Stimulated activated CD4-positive, alpha-beta T cell treated with anti-CD3 and anti-CD28 coated beads, Interleukin-1b, Interleukin-23, amount 100 ng/mL, for 24 hours (primary cell): ENCODE results near the gene PCDHB7.
"Not testable (repeated sequence)": the region's sequence is repeated elsewhere in the genome, so short reads cannot be mapped to it uniquely, and the experiment has no call there.

Experiments
- DNase-seq, 4 experiments: peaks; one replicate each; pipeline ENCODE4 v3.0.0-alpha.2; 2020; ENCODE audit warnings: low read depth in 4 of 4, low spot score in 1 of 4

PCDHB7 gene

DNA sequence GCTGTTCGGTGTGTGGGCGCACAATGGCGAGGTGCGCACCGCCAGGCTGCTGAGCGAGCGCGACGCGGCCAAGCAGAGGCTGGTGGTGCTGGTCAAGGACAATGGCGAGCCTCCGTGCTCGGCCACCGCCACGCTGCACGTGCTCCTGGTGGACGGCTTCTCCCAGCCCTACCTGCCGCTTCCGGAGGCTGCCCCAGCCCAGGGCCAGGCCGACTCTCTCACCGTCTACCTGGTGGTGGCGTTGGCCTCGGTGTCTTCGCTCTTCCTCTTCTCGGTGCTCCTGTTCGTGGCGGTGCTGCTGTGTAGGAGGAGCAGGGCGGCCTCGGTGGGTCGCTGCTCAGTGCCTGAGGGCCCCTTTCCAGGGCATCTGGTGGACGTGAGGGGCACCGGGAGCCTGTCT lies 7.4 kb downstream of the PCDHB7 start:
- not testable (repeated sequence) for DNase-seq

DNA sequence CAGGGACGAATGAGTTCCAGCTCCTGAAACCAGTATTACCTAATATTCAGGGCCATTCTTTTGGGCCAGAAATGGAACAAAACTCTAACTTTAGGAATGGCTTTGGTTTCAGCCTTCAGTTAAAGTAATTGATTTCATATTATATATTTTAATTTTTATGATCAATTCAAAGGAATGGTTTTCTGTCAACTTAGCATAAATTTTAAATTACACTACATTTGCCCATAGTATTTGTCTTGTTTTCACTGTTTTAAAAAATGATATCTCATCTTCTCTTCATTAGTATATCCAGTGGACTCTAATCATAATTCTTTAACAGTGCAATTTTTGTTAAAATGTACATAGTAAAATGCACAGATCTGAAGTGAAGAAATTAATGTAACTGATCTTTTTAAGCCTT lies 7.9 kb downstream of the PCDHB7 start:
- DNase-seq, result no peak

DNA sequence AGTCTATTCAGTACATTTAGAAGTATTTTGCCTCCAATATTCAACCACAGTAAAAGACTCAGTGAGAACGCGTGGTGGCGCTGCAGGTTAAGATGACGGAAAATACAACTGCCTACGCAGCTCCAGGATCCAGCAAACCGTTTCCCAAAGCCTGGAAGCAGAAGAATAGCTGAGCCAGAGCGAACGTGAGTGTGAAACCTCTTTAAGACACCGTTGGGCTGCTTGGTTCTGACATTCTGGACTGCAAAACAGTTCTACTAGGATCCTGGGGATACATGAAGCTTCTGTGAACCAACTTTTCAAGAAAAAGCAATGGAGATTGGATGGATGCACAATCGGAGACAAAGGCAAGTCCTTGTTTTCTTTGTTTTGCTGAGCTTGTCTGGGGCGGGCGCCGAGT lies 9.8 kb downstream of the PCDHB7 start, which contains the start of gene PCDHB16:
Gene PCDHB16 (plus strand): TSS at position 140 of the 400 bp plus-strand sequence. CDS start 173 bp downstream, at position 313.
- no peak for DNase-seq

DNA sequence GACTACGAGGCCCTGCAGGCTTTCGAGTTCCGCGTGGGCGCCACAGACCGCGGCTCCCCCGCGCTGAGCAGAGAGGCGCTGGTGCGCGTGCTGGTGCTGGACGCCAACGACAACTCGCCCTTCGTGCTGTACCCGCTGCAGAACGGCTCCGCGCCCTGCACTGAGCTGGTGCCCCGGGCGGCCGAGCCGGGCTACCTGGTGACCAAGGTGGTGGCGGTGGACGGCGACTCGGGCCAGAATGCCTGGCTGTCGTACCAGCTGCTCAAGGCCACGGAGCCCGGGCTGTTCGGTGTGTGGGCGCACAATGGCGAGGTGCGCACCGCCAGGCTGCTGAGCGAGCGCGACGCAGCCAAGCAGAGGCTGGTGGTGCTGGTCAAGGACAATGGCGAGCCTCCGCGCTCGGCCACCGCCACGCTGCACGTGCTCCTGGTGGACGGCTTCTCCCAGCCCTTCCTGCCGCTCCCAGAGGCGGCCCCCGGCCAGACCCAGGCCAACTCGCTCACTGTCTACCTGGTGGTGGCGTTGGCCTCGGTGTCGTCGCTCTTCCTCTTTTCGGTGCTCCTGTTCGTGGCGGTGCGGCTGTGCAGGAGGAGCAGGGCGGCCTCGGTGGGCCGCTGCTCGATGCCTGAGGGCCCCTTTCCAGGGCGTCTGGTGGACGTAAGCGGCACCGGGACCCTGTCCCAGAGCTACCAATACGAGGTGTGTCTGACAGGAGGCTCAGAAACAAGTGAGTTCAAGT lies 11.8 kb downstream of the PCDHB7 start:
- not testable (repeated sequence) for DNase-seq

DNA sequence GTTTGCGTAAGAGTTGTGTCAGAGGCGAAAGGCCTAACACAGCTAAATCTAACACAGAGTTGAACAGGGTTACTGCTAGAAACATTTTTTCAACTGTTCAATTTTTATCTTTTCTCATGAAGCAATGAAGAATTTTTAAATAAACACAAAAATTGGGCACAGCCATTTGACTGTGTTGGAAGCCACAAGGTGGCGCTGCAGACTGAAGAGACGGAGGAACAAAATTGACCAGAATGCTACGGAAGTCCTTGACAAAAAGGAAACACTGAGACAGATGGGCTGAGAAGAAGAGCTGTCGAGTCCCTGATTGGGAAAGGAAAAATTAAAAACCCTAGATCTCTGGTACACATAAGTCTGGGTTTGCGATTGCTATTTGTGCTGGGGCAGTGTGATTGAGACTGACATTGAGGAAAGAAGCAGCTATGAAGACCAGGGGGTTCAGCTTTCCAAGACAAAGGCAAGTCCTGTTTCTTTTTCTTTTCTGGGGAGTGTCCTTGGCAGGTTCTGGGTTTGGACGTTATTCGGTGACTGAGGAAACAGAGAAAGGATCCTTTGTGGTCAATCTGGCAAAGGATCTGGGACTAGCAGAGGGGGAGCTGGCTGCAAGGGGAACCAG lies 14.6 kb downstream of the PCDHB7 start, which contains the start of gene PCDHB9:
Gene PCDHB9 (plus strand): TSS at position 265 of the 616 bp plus-strand sequence. CDS start 158 bp downstream, at position 423.
- no peak for DNase-seq

DNA sequence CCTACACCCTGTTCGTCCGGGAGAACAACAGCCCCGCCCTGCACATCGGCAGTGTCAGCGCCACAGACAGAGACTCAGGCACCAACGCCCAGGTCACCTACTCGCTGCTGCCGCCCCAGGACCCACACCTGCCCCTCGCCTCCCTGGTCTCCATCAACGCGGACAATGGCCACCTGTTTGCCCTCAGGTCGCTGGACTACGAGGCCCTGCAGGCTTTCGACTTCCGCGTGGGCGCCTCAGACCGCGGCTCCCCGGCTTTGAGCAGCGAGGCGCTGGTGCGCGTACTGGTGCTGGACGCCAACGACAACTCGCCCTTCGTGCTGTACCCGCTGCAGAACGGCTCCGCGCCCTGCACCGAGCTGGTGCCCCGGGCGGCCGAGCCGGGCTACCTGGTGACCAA lies 16.2 kb downstream of the PCDHB7 start:
- not testable (repeated sequence) for DNase-seq

DNA sequence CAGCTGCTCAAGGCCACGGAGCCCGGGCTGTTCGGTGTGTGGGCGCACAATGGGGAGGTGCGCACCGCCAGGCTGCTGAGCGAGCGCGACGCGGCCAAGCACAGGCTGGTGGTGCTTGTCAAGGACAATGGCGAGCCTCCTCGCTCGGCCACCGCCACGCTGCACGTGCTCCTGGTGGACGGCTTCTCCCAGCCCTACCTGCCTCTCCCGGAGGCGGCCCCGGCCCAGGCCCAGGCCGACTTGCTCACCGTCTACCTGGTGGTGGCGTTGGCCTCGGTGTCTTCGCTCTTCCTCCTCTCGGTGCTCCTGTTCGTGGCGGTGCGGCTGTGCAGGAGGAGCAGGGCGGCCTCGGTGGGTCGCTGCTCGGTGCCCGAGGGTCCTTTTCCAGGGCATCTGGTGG lies 16.7 kb downstream of the PCDHB7 start:
- not testable (repeated sequence) for DNase-seq

DNA sequence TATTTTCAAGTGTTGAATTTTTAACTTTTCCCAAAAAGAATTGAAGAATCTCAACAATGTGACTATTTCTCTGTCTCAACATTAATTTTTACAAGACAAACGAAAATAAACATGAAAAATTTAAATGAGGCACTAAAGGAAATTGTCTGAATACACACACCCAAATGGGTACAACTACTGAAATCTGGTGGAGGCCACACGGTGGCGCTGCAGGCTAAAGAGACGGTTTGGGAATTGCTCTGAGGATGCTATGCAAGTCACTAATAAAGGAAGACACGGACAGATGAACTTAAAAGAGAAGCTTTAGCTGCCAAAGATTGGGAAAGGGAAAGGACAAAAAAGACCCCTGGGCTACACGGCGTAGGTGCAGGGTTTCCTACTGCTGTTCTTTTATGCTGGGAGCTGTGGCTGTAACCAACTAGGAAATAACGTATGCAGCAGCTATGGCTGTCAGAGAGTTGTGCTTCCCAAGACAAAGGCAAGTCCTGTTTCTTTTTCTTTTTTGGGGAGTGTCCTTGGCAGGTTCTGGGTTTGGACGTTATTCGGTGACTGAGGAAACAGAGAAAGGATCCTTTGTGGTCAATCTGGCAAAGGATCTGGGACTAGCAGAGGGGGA lies 19.8 kb downstream of the PCDHB7 start, which contains the start of gene PCDHB10:
Gene PCDHB10 (plus strand): TSS at position 244 of the 616 bp plus-strand sequence. CDS start 200 bp downstream, at position 444.
- no peak for DNase-seq

DNA sequence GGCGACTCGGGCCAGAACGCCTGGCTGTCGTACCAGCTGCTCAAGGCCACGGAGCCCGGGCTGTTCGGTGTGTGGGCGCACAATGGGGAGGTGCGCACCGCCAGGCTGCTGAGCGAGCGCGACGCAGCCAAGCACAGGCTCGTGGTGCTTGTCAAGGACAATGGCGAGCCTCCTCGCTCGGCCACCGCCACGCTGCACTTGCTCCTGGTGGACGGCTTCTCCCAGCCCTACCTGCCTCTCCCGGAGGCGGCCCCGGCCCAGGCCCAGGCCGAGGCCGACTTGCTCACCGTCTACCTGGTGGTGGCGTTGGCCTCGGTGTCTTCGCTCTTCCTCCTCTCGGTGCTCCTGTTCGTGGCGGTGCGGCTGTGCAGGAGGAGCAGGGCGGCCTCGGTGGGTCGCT lies 21.9 kb downstream of the PCDHB7 start:
- DNase-seq, result not testable (repeated sequence)

DNA sequence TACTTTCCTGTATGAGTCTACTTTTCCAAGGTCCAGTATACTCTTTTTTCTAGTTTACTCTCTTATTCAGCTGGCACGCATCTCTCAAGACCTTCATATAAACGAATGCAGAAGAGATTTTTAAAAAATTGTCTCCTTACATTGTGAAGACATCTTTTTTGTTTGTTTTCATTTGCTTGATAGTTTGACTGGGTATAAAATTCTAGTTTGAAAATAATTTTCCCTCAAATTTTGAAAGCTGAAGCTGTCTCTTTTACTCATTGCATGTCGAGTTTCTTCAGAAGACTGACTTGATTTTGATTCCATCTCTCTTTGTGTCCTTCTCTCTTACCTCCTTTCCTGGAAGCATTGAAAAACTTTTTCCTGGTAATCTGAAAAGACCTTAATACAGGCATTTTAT lies 23.9 kb downstream of the PCDHB7 start:
- no peak for DNase-seq

DNA sequence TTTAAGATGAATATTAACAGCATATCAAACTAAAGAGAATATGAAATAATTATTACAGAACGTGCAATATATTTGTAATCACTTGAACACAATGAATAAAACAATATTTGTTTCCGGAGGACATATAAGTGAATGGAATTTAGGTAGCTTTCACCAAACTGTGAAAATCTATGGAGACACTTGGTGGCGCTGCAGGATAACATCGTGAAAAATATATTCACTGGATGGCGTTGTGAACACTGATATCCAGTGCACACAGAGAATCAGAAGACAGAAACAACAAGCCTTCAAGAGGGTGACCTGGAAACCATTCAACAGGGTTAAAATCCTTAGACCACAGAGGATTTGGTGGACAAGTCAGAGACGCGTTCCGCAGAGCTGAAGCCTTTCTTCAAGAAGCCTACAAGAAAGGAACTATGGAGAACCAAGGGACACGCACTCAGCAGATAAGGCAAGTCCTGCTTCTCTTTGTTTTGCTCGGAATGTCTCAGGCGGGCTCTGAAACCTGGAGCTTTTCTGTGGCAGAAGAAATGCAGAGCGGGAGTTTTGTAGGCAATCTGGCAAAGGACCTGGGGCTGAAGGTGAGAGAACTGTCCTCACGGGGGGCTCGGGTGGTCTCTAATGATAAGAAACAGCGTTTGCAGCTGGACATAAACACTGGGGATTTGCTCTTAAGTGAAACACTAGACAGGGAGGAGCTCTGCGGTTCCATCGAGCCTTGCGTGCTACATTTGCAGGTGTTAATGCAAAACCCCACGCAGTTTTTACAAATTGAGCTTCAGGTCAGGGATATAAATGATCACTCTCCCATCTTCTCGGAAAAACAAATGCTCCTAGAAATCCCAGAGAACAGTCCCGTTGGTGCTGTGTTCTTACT lies 27.2 kb downstream of the PCDHB7 start, which contains the start of gene PCDHB11:
Gene PCDHB11 (plus strand): TSS at position 269 of the 877 bp plus-strand sequence. CDS start 148 bp downstream, at position 417.
- no peak for DNase-seq

DNA sequence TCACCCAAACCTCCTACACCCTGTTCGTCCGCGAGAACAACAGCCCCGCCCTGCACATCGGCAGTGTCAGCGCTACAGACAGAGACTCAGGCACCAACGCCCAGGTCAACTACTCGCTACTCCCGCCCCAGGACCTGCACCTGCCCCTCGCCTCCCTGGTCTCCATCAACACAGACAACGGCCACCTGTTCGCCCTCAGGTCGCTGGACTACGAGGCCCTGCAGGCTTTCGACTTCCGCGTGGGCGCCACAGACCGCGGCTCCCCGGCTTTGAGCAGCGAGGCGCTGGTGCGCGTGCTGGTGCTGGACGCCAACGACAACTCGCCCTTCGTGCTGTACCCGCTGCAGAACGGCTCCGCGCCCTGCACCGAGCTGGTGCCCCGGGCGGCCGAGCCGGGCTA lies 28.7 kb downstream of the PCDHB7 start:
- not testable (repeated sequence) for DNase-seq

DNA sequence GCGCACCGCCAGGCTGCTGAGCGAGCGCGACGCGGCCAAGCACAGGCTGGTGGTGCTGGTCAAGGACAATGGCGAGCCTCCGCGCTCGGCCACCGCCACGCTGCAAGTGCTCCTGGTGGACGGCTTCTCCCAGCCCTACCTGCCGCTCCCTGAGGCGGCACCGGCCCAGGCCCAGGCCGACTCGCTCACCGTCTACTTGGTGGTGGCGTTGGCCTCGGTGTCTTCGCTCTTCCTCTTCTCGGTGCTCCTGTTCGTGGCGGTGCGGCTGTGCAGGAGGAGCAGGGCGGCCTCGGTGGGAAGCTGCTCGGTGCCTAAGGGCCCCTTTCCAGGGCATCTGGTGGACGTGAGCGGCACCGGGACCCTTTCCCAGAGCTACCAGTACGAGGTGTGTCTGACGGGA lies 29.2 kb downstream of the PCDHB7 start:
- DNase-seq, result not testable (repeated sequence)

DNA sequence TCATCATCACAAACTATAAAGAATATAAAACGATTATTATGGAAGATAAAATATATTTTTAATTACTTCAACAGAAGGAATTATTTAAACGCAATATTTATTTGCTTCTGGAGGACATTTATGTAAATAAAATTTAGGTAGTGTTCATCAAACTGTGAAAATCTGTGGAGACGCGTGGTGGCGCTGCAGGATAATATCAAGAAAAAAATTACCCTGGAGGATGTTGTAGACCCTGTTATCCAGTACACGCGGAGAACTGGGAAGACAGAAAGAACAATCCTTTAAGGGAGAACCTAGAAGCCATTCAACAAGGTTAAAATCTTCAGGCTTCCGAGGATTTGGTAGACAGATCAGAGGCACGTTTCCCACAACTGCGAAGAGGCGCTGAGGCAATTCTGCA lies 36.0 kb downstream of the PCDHB7 start, which contains the start of gene PCDHB12:
Gene PCDHB12 (plus strand): TSS at position 242 of the 400 bp plus-strand sequence. CDS start 189 bp downstream, outside the sequence.
- no peak for DNase-seq

DNA sequence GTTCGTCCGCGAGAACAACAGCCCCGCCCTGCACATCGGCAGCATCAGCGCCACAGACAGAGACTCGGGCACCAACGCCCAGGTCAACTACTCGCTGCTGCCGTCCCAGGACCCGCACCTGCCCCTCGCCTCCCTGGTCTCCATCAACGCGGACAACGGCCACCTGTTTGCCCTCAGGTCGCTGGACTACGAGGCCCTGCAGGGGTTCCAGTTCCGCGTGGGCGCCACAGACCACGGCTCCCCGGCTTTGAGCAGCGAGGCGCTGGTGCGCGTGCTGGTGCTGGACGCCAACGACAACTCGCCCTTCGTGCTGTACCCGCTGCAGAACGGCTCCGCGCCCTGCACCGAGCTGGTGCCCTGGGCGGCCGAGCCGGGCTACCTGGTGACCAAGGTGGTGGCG lies 37.8 kb downstream of the PCDHB7 start:
- not testable (repeated sequence) for DNase-seq

DNA sequence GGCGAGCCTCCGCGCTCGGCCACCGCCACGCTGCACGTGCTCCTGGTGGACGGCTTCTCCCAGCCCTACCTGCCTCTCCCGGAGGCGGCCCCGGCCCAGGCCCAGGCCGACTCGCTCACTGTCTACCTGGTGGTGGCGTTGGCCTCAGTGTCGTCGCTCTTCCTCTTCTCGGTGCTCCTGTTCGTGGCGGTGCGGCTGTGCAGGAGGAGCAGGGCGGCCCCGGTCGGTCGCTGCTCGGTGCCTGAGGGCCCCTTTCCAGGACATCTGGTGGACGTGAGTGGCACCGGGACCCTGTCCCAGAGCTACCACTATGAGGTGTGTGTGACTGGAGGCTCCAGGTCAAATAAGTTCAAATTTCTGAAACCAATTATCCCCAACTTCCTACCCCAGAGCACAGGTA lies 38.4 kb downstream of the PCDHB7 start:
- not testable (repeated sequence) for DNase-seq

DNA sequence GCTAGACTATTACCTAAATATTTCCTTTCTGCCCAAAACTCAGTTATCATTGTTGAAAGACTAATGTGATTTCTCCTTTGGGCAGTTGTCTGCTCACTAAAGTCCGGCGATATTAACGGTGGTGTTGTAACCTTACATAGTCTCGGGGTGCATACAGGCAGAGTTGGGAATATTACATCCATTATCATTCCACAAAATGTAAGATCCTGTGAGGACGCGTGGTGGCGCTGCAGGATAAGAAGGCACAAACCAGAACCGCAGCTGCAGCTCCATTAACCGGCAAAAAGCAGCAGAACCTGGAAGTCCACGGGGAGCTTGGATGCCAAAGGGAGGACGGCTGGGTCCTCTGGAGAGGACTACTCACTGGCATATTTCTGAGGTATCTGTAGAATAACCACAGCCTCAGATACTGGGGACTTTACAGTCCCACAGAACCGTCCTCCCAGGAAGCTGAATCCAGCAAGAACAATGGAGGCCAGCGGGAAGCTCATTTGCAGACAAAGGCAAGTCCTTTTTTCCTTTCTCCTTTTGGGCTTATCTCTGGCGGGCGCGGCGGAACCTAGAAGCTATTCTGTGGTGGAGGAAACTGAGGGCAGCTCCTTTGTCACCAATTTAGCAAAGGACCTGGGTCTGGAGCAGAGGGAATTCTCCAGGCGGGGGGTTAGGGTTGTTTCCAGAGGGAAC lies 41.4 kb downstream of the PCDHB7 start, which contains the start of gene PCDHB13:
Gene PCDHB13 (plus strand): TSS at position 264 of the 684 bp plus-strand sequence. CDS start 205 bp downstream, at position 469.
- not testable (repeated sequence) for DNase-seq

DNA sequence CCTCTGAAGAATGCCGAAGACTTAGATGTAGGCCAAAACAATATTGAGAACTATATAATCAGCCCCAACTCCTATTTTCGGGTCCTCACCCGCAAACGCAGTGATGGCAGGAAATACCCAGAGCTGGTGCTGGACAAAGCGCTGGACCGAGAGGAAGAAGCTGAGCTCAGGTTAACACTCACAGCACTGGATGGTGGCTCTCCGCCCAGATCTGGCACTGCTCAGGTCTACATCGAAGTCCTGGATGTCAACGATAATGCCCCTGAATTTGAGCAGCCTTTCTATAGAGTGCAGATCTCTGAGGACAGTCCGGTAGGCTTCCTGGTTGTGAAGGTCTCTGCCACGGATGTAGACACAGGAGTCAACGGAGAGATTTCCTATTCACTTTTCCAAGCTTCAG lies 42.1 kb downstream of the PCDHB7 start:
- DNase-seq, result not testable (repeated sequence)

DNA sequence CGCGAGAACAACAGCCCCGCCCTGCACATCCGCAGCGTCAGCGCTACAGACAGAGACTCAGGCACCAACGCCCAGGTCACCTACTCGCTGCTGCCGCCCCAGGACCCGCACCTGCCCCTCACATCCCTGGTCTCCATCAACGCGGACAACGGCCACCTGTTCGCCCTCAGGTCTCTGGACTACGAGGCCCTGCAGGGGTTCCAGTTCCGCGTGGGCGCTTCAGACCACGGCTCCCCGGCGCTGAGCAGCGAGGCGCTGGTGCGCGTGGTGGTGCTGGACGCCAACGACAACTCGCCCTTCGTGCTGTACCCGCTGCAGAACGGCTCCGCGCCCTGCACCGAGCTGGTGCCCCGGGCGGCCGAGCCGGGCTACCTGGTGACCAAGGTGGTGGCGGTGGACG lies 43.1 kb downstream of the PCDHB7 start:
- not testable (repeated sequence) for DNase-seq

DNA sequence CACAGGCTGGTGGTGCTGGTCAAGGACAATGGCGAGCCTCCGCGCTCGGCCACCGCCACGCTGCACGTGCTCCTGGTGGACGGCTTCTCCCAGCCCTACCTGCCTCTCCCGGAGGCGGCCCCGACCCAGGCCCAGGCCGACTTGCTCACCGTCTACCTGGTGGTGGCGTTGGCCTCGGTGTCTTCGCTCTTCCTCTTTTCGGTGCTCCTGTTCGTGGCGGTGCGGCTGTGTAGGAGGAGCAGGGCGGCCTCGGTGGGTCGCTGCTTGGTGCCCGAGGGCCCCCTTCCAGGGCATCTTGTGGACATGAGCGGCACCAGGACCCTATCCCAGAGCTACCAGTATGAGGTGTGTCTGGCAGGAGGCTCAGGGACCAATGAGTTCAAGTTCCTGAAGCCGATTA lies 43.6 kb downstream of the PCDHB7 start:
- DNase-seq, result not testable (repeated sequence)
